ENCODE measurements around the gene EZH2.

DNA sequence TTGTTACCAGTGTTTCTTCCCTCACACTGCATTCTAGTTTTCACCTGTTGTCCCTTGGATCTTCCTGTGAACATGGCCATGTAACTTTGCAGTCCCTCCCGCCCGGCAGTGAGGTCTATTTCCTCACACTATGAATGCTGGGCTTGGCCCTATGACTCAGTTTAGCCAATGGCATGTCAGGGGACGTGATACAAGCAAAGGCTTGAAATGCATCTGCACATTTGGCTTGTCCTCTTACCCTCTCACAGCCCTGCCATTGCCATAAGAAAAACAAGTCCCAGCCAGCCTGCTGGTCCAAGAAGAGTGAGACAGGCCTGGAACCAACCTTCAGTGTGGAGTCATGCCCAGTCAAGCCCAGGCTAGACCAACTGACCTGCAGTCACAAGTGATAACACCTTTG lies 17.1 kb upstream of the EZH2 start:
- TF ChIP-seq, protein P1, sequence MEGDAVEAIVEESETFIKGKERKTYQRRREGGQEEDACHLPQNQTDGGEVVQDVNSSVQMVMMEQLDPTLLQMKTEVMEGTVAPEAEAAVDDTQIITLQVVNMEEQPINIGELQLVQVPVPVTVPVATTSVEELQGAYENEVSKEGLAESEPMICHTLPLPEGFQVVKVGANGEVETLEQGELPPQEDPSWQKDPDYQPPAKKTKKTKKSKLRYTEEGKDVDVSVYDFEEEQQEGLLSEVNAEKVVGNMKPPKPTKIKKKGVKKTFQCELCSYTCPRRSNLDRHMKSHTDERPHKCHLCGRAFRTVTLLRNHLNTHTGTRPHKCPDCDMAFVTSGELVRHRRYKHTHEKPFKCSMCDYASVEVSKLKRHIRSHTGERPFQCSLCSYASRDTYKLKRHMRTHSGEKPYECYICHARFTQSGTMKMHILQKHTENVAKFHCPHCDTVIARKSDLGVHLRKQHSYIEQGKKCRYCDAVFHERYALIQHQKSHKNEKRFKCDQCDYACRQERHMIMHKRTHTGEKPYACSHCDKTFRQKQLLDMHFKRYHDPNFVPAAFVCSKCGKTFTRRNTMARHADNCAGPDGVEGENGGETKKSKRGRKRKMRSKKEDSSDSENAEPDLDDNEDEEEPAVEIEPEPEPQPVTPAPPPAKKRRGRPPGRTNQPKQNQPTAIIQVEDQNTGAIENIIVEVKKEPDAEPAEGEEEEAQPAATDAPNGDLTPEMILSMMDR (IDR thresholded peaks at IDR 0.05 in 4 of 5, conservative IDR thresholded peaks at IDR 0.05 in 1 of 5): no peak
- no peak for TF ChIP-seq POLR2A (IDR thresholded peaks at IDR 0.05)
